ENCODE data around the gene MNT.
A peak's percentile ranks its signal among the peaks of the same experiment; 100 is the strongest.

MNT gene

GRCh38 chr17:2415081-2415480, 14.2 kb upstream of the MNT start:
- DNase-seq: no peak

- DNase-seq: no peak
These were observed 13.7 kb upstream of the MNT start for GRCh38 chr17:2414446-2415064.

GRCh38 chr17:2412561-2413021, 11.7 kb upstream of the MNT start:
- no peak for DNase-seq

- DNase-seq: no peak
These were observed 10.1 kb upstream of the MNT start for GRCh38 chr17:2410951-2411350.

GRCh38 chr17:2406903-2407790, 6.3 kb upstream of the MNT start:
- DNase-seq: no peak

GRCh38 chr17:2406271-2406902, 5.5 kb upstream of the MNT start:
- DNase-seq: no peak

- DNase-seq: no peak
These were observed 4.5 kb upstream of the MNT start for GRCh38 chr17:2405247-2405926.

GRCh38 chr17:2403044-2403443, 2.2 kb upstream of the MNT start:
- DNase-seq: no peak

GRCh38 chr17:2402544-2402943, 1.7 kb upstream of the MNT start:
- DNase-seq: no peak

GRCh38 chr17:2401426-2402221, 764 bp upstream of the MNT start:
- DNase-seq: peak; percentile 99

GRCh38 chr17:2400474-2400866, 390 bp downstream of the MNT start:
- DNase-seq: peak; percentile 49

- DNase-seq: peak; percentile 93
These were observed 1.0 kb downstream of the MNT start for GRCh38 chr17:2399572-2400473.

- DNase-seq: peak; percentile 75
These were observed 1.9 kb downstream of the MNT start for GRCh38 chr17:2398655-2399571.

- DNase-seq: no peak
These were observed 2.7 kb downstream of the MNT start for GRCh38 chr17:2398182-2398581.

GRCh38 chr17:2397247-2398171, 3.4 kb downstream of the MNT start:
- no peak for DNase-seq

- peak; percentile 63 for DNase-seq
These were observed 4.2 kb downstream of the MNT start for GRCh38 chr17:2396568-2397246.

- no peak for DNase-seq
These were observed 4.7 kb downstream of the MNT start for GRCh38 chr17:2396192-2396567.
